Liver (tissue), 9 donors: ENCODE results near the gene NADSYN1. TPM values are rescaled to one million over a fixed set of nuclear protein-coding genes. Genes with fewer than 3 reads are reported as not detected.

Source experiments
- DNase-seq: peaks from one replicate; pipeline ENCODE4 v3.0.0-alpha.2; 2017; ENCODE audit warnings: low spot score
- H3K27ac ChIP-seq, 2 donors: one replicate each; pipeline ENCODE4 v1.7.0; 2013; ENCODE audit warnings: inconsistent platforms in 2 of 2, low read length in 2 of 2, control low read depth in 1 of 2, low read depth in 1 of 2, mild to moderate bottlenecking in 1 of 2
- H3K27me3 ChIP-seq, 4 donors: one replicate each; pipeline versions ENCODE4 v1.6.1 to v1.7.0; 2013; ENCODE audit warnings: low read length in 3 of 4, inconsistent platforms in 1 of 4, mild to moderate bottlenecking in 1 of 4, moderate library complexity in 1 of 4; ENCODE audit not compliant: control insufficient read depth in 4 of 4, insufficient read depth in 4 of 4
- H3K36me3 ChIP-seq, 4 donors: one replicate each; pipeline versions ENCODE4 v1.6.1 to v1.7.0; 2013; ENCODE audit warnings: low read length in 3 of 4, mild to moderate bottlenecking in 3 of 4, low read depth in 1 of 4, moderate library complexity in 1 of 4; ENCODE audit not compliant: control insufficient read depth in 4 of 4, insufficient read depth in 3 of 4
- H3K4me1 ChIP-seq, 4 donors: one replicate each; pipeline versions ENCODE4 v1.6.1 to v1.7.0; 2013; ENCODE audit warnings: low read length in 3 of 4, mild to moderate bottlenecking in 3 of 4, moderate library complexity in 1 of 4; ENCODE audit not compliant: control insufficient read depth in 4 of 4, insufficient read depth in 4 of 4
- H3K4me3 ChIP-seq, 3 donors: one replicate each; pipeline versions ENCODE4 v1.6.1 to v1.7.0; 2013; ENCODE audit warnings: low read length in 3 of 3, control low read depth in 1 of 3, low read depth in 1 of 3, mild to moderate bottlenecking in 1 of 3
- H3K9ac ChIP-seq, 2 donors: one replicate each; pipeline ENCODE4 v1.7.0; 2013; ENCODE audit warnings: low read length in 2 of 2, mild to moderate bottlenecking in 2 of 2, moderate library complexity in 2 of 2, control low read depth in 1 of 2, low read depth in 1 of 2
- H3K9me3 ChIP-seq, 4 donors: one replicate each; pipeline versions ENCODE4 v1.6.1 to v1.7.0; 2013; ENCODE audit warnings: low read length in 3 of 4; ENCODE audit not compliant: control insufficient read depth in 4 of 4
- EGR1 ChIP-seq, 2 donors: IDR thresholded peaks; 2 replicates each; pipeline ENCODE4 v1.6.1; 2016 to 2018; ENCODE audit warnings: antibody characterized with exemption in 2 of 2, low read depth in 2 of 2
- FOXA1 ChIP-seq: IDR thresholded peaks from 2 replicates; pipeline ENCODE4 v1.6.1; 2016; ENCODE audit warnings: antibody characterized with exemption
- GABPA ChIP-seq, 2 donors: IDR thresholded peaks in 1 of 2; conservative IDR thresholded peaks in 1 of 2; 2 replicates each; pipeline ENCODE4 v1.6.1; 2016; ENCODE audit warnings: antibody characterized with exemption in 2 of 2, mild to moderate bottlenecking in 1 of 2, moderate library complexity in 1 of 2
- HNF4A ChIP-seq, 2 donors: conservative IDR thresholded peaks; 2 replicates each; pipeline ENCODE4 v1.6.1; 2016; ENCODE audit warnings: antibody characterized with exemption in 2 of 2, mild to moderate bottlenecking in 2 of 2
- HNF4G ChIP-seq: IDR thresholded peaks from 2 replicates; pipeline ENCODE4 v1.6.1; 2016; ENCODE audit warnings: antibody characterized with exemption
- JUND ChIP-seq, 2 donors: IDR thresholded peaks; 2 replicates each; pipeline ENCODE4 v1.6.1; 2016; ENCODE audit warnings: antibody characterized with exemption in 2 of 2
- NR2F2 ChIP-seq: IDR thresholded peaks from 2 replicates; pipeline ENCODE4 v1.6.1; 2016; ENCODE audit warnings: antibody characterized with exemption
- RAD21 ChIP-seq, 2 donors: IDR thresholded peaks; 2 replicates each; pipeline ENCODE4 v1.6.1; 2016; ENCODE audit warnings: antibody characterized with exemption in 2 of 2, mild to moderate bottlenecking in 2 of 2
- SP1 ChIP-seq: IDR thresholded peaks from 2 replicates; pipeline ENCODE4 v1.6.1; 2018; ENCODE audit warnings: antibody characterized with exemption, mild to moderate bottlenecking
- TAF1 ChIP-seq: conservative IDR thresholded peaks from 2 replicates; pipeline ENCODE4 v1.6.1; 2016; ENCODE audit warnings: antibody characterized with exemption, mild to moderate bottlenecking
- YY1 ChIP-seq: IDR thresholded peaks from 2 replicates; pipeline ENCODE4 v1.6.1; 2016; ENCODE audit warnings: antibody characterized with exemption, mild to moderate bottlenecking
- WGBS: extraction: QIAGEN DNeasy Blood & Tissue Kit; methylation state at CpG from one replicate; pipeline ENCODE4 v1.1.7; 2013; 5-methylcytosine and 5-hydroxymethylcytosine counted together
- polyA plus RNA-seq, 2 donors: library from polyadenylated mRNA; stranded (reverse) in 1 of 2; unstranded in 1 of 2; fragments of 200-250 nt in 1 of 2; fragments of >200 nt in 1 of 2; fragmentation: Nextera tagmentation in 1 of 2; extraction: Ambion mirVana in 1 of 2; gene quantifications; one replicate each; pipeline versions ENCODE4 v1.2.1 to v1.2.3, GENCODE V29; 2013 to 2015
- total RNA-seq, 2 donors: library from RNA; depleted of rRNA; stranded (reverse); fragments of >200 nt; gene quantifications; one replicate each; pipeline ENCODE4 v1.2.3, GENCODE V29; 2014
- TF ChIP-seq, protein P1 (sequence below): fragments of 150-350 bp; IDR thresholded peaks from 2 replicates; pipeline ENCODE4 v1.5.1; 2017; ENCODE audit warnings: improper control_type of control experiment, low read depth, low read length; ENCODE audit not compliant: missing input control
- TF ChIP-seq, protein P2 (sequence below): IDR thresholded peaks from 2 replicates; pipeline ENCODE4 v1.6.1; 2016; ENCODE audit warnings: antibody characterized with exemption, mild to moderate bottlenecking
- TF ChIP-seq, protein P3 (sequence below): IDR thresholded peaks from 2 replicates; pipeline ENCODE4 v1.6.1; 2016; ENCODE audit warnings: antibody characterized with exemption
- TF ChIP-seq, protein P4 (sequence below): IDR thresholded peaks from 2 replicates; pipeline ENCODE4 v1.6.1; 2016; ENCODE audit warnings: antibody characterized with exemption
- donor health status: healthy.
- donor health status: healthy.
- donor health status: healthy.
- donor health status: healthy.
- donor health status: healthy.

The NADSYN1 gene
- total and polyA plus RNA-seq, 4 donors = 16.6 to 33.6 (median 22.2) TPM

DNA sequence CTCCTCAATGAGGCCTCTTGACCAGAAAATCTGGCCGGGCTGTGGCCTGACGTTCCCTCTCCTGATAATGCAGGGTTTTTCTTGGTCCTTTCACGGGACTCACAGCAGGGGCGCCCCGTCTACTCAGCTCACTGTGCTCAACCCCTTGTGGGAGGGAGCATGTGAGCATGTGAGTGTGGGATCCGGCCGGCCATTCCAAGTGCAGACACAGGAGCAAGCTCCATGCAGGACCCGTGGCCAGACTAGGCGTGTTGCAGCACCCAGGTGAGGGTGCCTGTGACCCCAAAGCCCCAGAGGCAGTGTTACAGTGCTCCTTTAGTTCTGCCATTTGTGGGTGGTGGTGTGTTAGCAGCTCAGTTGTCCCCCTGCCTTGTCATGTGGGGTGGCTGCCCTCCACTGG, 22.8 kb upstream of the NADSYN1 start:
- Histone ChIP-seq H3K36me3 (peaks cover 0 to 7% (median 3%) of the 10 kb centered on the region in 4 donors), H3K4me3 (no peak overlapping the region), H3K27ac (no peak overlapping the region), H3K9me3 (no peaks in the 10 kb centered on the region), H3K27me3 (no peaks in the 10 kb centered on the region), H3K9ac (no peak overlapping the region), H3K4me1 (peaks cover 2 to 42% (median 38%) of the 10 kb centered on the region in 4 donors)
- 96% methylated on average over 9 of the region's 9 CpGs for WGBS
- TF ChIP-seq, protein P1, sequence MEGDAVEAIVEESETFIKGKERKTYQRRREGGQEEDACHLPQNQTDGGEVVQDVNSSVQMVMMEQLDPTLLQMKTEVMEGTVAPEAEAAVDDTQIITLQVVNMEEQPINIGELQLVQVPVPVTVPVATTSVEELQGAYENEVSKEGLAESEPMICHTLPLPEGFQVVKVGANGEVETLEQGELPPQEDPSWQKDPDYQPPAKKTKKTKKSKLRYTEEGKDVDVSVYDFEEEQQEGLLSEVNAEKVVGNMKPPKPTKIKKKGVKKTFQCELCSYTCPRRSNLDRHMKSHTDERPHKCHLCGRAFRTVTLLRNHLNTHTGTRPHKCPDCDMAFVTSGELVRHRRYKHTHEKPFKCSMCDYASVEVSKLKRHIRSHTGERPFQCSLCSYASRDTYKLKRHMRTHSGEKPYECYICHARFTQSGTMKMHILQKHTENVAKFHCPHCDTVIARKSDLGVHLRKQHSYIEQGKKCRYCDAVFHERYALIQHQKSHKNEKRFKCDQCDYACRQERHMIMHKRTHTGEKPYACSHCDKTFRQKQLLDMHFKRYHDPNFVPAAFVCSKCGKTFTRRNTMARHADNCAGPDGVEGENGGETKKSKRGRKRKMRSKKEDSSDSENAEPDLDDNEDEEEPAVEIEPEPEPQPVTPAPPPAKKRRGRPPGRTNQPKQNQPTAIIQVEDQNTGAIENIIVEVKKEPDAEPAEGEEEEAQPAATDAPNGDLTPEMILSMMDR = no peak
- no peak for TF ChIP-seq HNF4G
- DNase-seq = no peak

DNA sequence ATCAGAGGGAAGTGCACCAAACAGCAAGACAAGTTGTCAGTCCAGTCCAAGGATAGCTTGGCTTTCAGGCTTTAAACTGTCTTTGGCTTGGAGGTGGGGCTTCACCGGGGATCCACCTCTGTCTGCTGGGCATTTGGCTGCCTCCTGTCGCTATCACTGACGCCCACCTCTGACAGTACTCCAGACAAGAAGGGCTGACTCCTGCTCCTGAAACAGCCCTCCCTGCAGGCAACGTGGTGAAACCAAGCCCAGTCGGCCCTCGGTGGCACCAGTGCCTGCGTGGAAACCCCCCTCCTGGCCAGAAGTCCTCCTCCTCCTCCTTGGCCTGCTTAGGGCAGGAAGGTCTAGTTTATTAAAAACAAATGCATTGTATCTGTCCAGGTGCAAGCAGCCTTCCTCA, 21.7 kb upstream of the NADSYN1 start:
- H3K36me3 ChIP-seq = peaks cover 2 to 11% (median 8%) of the 10 kb centered on the region in 4 donors
- no peak overlapping the region for H3K4me3 ChIP-seq
- TF ChIP-seq, protein P1 = no peak
- TF ChIP-seq EGR1 (IDR thresholded peaks at IDR 0.05; ENCODE audit: low read depth in 2 of 2) (no peak), HNF4A (conservative IDR thresholded peaks at IDR 0.05) (no peak), TAF1 (no peak), FOXA1 (no peak), HNF4G (no peak), SP1 (no peak), RAD21 (IDR thresholded peaks at IDR 0.05) (no peak), YY1 (no peak), NR2F2 (no peak), JUND (IDR thresholded peaks at IDR 0.05) (no peak), GABPA (IDR thresholded peaks at IDR 0.05 in 1 of 2, conservative IDR thresholded peaks at IDR 0.05 in 1 of 2) (no peak)
- TF ChIP-seq, protein P2, sequence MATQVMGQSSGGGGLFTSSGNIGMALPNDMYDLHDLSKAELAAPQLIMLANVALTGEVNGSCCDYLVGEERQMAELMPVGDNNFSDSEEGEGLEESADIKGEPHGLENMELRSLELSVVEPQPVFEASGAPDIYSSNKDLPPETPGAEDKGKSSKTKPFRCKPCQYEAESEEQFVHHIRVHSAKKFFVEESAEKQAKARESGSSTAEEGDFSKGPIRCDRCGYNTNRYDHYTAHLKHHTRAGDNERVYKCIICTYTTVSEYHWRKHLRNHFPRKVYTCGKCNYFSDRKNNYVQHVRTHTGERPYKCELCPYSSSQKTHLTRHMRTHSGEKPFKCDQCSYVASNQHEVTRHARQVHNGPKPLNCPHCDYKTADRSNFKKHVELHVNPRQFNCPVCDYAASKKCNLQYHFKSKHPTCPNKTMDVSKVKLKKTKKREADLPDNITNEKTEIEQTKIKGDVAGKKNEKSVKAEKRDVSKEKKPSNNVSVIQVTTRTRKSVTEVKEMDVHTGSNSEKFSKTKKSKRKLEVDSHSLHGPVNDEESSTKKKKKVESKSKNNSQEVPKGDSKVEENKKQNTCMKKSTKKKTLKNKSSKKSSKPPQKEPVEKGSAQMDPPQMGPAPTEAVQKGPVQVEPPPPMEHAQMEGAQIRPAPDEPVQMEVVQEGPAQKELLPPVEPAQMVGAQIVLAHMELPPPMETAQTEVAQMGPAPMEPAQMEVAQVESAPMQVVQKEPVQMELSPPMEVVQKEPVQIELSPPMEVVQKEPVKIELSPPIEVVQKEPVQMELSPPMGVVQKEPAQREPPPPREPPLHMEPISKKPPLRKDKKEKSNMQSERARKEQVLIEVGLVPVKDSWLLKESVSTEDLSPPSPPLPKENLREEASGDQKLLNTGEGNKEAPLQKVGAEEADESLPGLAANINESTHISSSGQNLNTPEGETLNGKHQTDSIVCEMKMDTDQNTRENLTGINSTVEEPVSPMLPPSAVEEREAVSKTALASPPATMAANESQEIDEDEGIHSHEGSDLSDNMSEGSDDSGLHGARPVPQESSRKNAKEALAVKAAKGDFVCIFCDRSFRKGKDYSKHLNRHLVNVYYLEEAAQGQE = no peak
- TF ChIP-seq, protein P3, sequence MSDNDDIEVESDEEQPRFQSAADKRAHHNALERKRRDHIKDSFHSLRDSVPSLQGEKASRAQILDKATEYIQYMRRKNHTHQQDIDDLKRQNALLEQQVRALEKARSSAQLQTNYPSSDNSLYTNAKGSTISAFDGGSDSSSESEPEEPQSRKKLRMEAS = no peak
- TF ChIP-seq, protein P4, sequence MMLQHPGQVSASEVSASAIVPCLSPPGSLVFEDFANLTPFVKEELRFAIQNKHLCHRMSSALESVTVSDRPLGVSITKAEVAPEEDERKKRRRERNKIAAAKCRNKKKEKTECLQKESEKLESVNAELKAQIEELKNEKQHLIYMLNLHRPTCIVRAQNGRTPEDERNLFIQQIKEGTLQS = no peak
- H3K27ac ChIP-seq = no peak overlapping the region
- 49% methylated on average over 7 of the region's 7 CpGs for WGBS
- DNase-seq = no peak
- H3K27me3 ChIP-seq = no peaks in the 10 kb centered on the region
- H3K9me3 ChIP-seq = no peaks in the 10 kb centered on the region
- no peak overlapping the region for H3K9ac ChIP-seq
- H3K4me1 ChIP-seq = peaks cover 2 to 48% (median 42%) of the 10 kb centered on the region in 4 donors
